Heart left ventricle (tissue), 16 donors: ENCODE measurements around the gene MAPKAP1. TPM values are rescaled to one million over a fixed set of nuclear protein-coding genes. Genes with fewer than 3 reads are reported as not detected.

Experiments used
- ATAC-seq, 4 donors: fragments of 200-7000 bp; cut with Tn5 transposase; one replicate each; pipeline ENCODE4 v1.9.1; 2020 to 2022; ENCODE audit warnings: moderate library complexity in 4 of 4, mild to moderate bottlenecking in 3 of 4, moderate number of reproducible peaks in 1 of 4
- DNase-seq, 5 donors: peaks; one replicate each; pipeline ENCODE4 v3.0.0-alpha.2; 2020
- H3K27ac ChIP-seq, 12 donors: fragments of 200-600 bp; sonication (generic) in 4 of 12; one replicate each; pipeline versions ENCODE4 v1.5.0 to v1.8.0; 2016 to 2022; ENCODE audit warnings: mild to moderate bottlenecking in 2 of 12
- H3K27me3 ChIP-seq, 9 donors: fragments of 200-600 bp; sonication (generic) in 2 of 9; one replicate each; pipeline versions ENCODE4 v1.5.1 to v1.8.0; 2016 to 2022; ENCODE audit warnings: mild to moderate bottlenecking in 3 of 9
- H3K36me3 ChIP-seq, 9 donors: fragments of 200-600 bp; sonication (generic) in 2 of 9; one replicate each; pipeline versions ENCODE4 v1.5.0 to v1.8.0; 2018 to 2022; ENCODE audit warnings: mild to moderate bottlenecking in 2 of 9
- H3K4me1 ChIP-seq, 12 donors: fragments of 200-600 bp; sonication (generic) in 4 of 12; one replicate each; pipeline versions ENCODE4 v1.5.0 to v1.8.0; 2016 to 2022; ENCODE audit warnings: mild to moderate bottlenecking in 3 of 12
- H3K4me3 ChIP-seq, 12 donors: fragments of 200-600 bp; sonication (generic) in 4 of 12; one replicate each; pipeline versions ENCODE4 v1.5.0 to v1.8.0; 2017 to 2022; ENCODE audit warnings: mild to moderate bottlenecking in 9 of 12, moderate library complexity in 4 of 12
- H3K9me3 ChIP-seq, 12 donors: fragments of 200-600 bp; sonication (generic) in 4 of 12; one replicate each; pipeline versions ENCODE4 v1.5.0 to v1.8.0; 2016 to 2022; ENCODE audit warnings: mild to moderate bottlenecking in 1 of 12
- CTCF ChIP-seq, 12 donors: fragments of 200-600 bp; sonication (generic) in 4 of 12; IDR thresholded peaks; one replicate each; pipeline versions ENCODE4 v1.5.0 to v1.8.0; 2018 to 2022; ENCODE audit warnings: antibody characterized with exemption in 12 of 12, mild to moderate bottlenecking in 5 of 12
- POLR2A ChIP-seq, 2 donors: fragments of 450-650 bp; IDR thresholded peaks; one replicate each; pipeline ENCODE4 v1.6.1; 2017; ENCODE audit warnings: antibody characterized with exemption in 2 of 2, mild to moderate bottlenecking in 2 of 2, moderate library complexity in 2 of 2
- WGBS, 4 donors: extraction: QIAGEN DNeasy Blood & Tissue Kit in 2 of 4; methylation state at CpG; one replicate each; pipeline versions ENCODE4 v1.1.5 to v1.1.7; 2013 to 2018; 5-methylcytosine and 5-hydroxymethylcytosine counted together
- intact Hi-C, 10 donors: fragments of 100-400 bp; cut with DNase I; formaldehyde crosslinking; loops; one replicate each; pipeline versions ENCODE4 v1.11.1 to v1.14.2; 2022
- polyA plus RNA-seq, 2 donors: library from polyadenylated mRNA; stranded (reverse); fragments of 200-250 nt; gene quantifications; one replicate each; pipeline ENCODE4 v1.2.3, GENCODE V29; 2013
- total RNA-seq, 9 donors: library from RNA; depleted of rRNA in 2 of 9; stranded (reverse); fragments of >200 nt in 2 of 9; fragmentation: NEBNext Ultra II Directional in 3 of 9; extraction: Animal tissue kit (Norgen Biotek cat#: 25700) in 3 of 9; gene quantifications; one replicate each; pipeline versions ENCODE4 v1.1.0 to v1.2.4, GENCODE V29; 2016 to 2023
- donor health status: ischemic (EF 13 %, LVEDD 7.1; RV severe dilation, severe dysfunction).
- donor health status: healthy with polysubstance abuse.
- donor health status: DM: no; HTN: yes; CAD: no.
- donor health status: DM: no; HTN: no; CAD: no.
- donor health status: ischemic (EF 25% LVEDD 6.9; RV normal size, moderate dysfunction).
- donor health status: ischemic (EF 25% LVEDD 5.7; RV mildly dilated, moderate dysfunction).
- donor health status: healthy.
- donor health status: DM: yes; HTN: yes; CAD: no.
- donor health status: ischemic (EF 35%, LVEDD 5.7; RV mildly dilated, moderate dysfunction).
- donor health status: nonischemic (EF 11% LVEDD 7.7; RV severe dilation, severe dysfunction).
- donor health status: DM: yes; HTN: yes; CAD: no.
- donor health status: PGD.
- donor health status: ischemic (EF 29% LVEDD 5.4; RV normal size, mild dysfunction).
- donor health status: nonischemic (EF 23%, LVEDD 6.1; RV moderate dilation, normal function).

MAPKAP1 gene
- total and polyA plus RNA-seq, 11 donors = 76.2 to 145 (median 124) TPM

DNA sequence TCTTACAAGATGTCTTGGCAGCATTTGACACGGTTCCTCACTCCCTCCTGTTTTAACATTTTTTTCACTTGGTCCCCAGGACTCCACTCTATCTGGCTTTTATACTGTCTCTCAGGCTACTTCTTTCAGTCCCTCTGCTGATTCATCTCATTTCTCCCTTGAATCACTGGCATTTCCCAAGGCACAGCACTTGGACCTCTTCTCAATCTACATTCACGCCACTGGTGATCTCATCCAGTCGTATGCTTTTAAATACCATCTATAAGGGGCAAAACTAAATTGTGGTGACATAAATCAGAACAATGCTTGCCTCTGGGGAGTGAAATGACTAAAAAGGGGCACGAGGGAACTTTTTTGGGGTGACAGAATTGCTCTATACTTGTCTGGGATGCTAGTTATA, 47.1 kb downstream of the MAPKAP1 start:
- Histone ChIP-seq H3K27ac (no peak overlapping the region), H3K9me3 (no peaks in the 10 kb centered on the region), H3K27me3 (no peaks in the 10 kb centered on the region), H3K36me3 (peaks cover 0 to 10% (median 3%) of the 10 kb centered on the region in 9 donors), H3K4me3 (no peak overlapping the region), H3K4me1 (peaks cover 0 to 15% (median 0%) of the 10 kb centered on the region in 12 donors)
- 65 to 83% (median 67%) methylated on average over 4 of the region's 4 CpGs for WGBS, 4 donors
- TF ChIP-seq POLR2A (IDR thresholded peaks at IDR 0.05) = no peak
- no peak for TF ChIP-seq CTCF (IDR thresholded peaks at IDR 0.05)
- intact Hi-C loops = no loop called here
- ATAC-seq (no peak), DNase-seq (no peak)

DNA sequence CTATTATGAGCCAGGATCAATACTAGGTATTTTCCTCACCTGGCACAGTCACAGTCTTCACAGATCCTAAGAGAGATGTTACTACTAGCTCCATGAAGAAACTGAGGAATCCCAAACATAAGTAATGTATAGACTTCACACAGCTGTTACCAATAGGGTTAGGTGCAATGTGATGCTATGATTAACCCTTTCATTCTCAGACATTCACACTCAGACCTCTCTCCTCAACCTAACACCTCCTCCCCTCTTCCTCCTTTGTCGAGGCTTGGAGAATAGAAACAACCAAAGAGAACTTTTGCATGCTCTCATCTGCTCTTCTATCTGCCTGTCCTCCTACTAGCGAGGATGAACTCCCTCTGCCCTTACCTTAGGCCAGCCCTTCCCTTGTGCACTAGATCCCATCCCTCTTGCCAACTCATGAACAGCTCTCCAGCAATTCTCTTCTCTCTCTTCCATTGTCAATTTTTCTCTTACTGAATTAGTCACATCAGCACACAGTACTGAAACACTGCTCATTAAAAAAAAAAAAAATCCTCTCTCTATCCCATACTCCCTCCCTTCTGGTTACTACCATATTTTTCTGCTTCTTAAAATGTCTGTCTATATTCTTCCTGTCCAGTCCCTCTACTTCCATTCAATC, 47.7 kb downstream of the MAPKAP1 start:
- no peak for TF ChIP-seq CTCF (IDR thresholded peaks at IDR 0.05)
- no peak for TF ChIP-seq POLR2A (IDR thresholded peaks at IDR 0.05)
- Histone ChIP-seq H3K27me3 (no peaks in the 10 kb centered on the region), H3K27ac (no peak overlapping the region), H3K4me3 (no peak overlapping the region), H3K4me1 (peaks cover 0 to 15% (median 0%) of the 10 kb centered on the region in 12 donors), H3K36me3 (peaks cover 0 to 10% (median 0%) of the 10 kb centered on the region in 9 donors), H3K9me3 (no peaks in the 10 kb centered on the region)
- intact Hi-C loops = no loop called here
- no peak for ATAC-seq
- DNase-seq = no peak
- WGBS, 4 donors = 73 to 79% (median 75%) methylated on average over 2 of the region's 2 CpGs

DNA sequence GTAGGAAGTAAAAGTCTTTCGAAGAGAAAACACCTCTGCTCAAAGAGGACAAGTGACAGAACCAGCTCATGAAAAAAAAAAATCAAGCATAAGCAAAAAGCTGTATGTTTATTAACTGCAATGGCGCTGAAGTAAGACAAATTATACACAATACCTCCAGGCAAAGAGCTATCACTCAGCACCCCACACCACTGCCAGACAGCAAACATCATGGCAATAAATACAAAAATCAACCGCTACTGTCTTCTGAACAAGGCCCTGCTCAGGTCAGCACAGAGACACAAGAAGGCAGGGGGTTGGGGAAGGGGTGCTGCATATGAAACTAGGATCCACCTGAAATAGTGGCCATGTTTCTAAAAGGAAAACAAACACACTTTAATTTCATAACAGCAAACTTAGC, 50.4 kb downstream of the MAPKAP1 start:
- DNase-seq (no peak), ATAC-seq (no peak)
- no peak overlapping the region for H3K27ac ChIP-seq
- WGBS, 4 donors = 84 to 95% (median 92%) methylated on average over 3 of the region's 3 CpGs
- no peak overlapping the region for H3K4me3 ChIP-seq
- H3K36me3 ChIP-seq = peaks cover 0 to 16% (median 0%) of the 10 kb centered on the region in 9 donors
- intact Hi-C loops = no loop called here
- H3K9me3 ChIP-seq = no peaks in the 10 kb centered on the region
- no peaks in the 10 kb centered on the region for H3K27me3 ChIP-seq
- peaks cover 0 to 22% (median 0%) of the 10 kb centered on the region in 12 donors for H3K4me1 ChIP-seq
- TF ChIP-seq CTCF (IDR thresholded peaks at IDR 0.05) = no peak

- ATAC-seq (no peak), DNase-seq (no peak)
- Histone ChIP-seq H3K27me3 (no peaks in the 10 kb centered on the region), H3K4me1 (peaks cover 0 to 29% (median 0%) of the 10 kb centered on the region in 12 donors), H3K36me3 (peaks cover 0 to 16% (median 0%) of the 10 kb centered on the region in 9 donors), H3K4me3 (no peak overlapping the region), H3K27ac (no peak overlapping the region), H3K9me3 (no peaks in the 10 kb centered on the region)
- intact Hi-C loops = no loop called here
- no peak for TF ChIP-seq CTCF (IDR thresholded peaks at IDR 0.05)
- TF ChIP-seq POLR2A (IDR thresholded peaks at IDR 0.05) = no peak
- WGBS, 4 donors = 80 to 85% (median 81%) methylated on average over 5 of the region's 5 CpGs
Measured at GRCh38 chr9:125655691-125656410, 51.2 kb downstream of the MAPKAP1 start.
